Transverse colon (tissue), 3 donors: ENCODE measurements around the gene ZNF326.

Source experiments
- EP300 ChIP-seq: sonication (generic); formaldehyde crosslinking; IDR thresholded peaks from one replicate; pipeline ENCODE4 v1.6.1; 2017; ENCODE audit warnings: antibody characterized with exemption, low read depth
- TF ChIP-seq, protein P1 (sequence below), 5 experiments: fragments of 200-600 bp in 3 of 5; fragments of 450-650 bp in 2 of 5; sonication (generic) in 3 of 5; IDR thresholded peaks; 1 replicate in 2 of 5; 2 replicates in 3 of 5; pipeline ENCODE4 v1.5.1; 2016 to 2017; ENCODE audit warnings: antibody characterized with exemption in 5 of 5, inconsistent platforms in 3 of 5, mild to moderate bottlenecking in 2 of 5, moderate library complexity in 1 of 5

GRCh38 chr1:90074137-90074536, 79.2 kb downstream of the ZNF326 start:
- TF ChIP-seq, protein P1, sequence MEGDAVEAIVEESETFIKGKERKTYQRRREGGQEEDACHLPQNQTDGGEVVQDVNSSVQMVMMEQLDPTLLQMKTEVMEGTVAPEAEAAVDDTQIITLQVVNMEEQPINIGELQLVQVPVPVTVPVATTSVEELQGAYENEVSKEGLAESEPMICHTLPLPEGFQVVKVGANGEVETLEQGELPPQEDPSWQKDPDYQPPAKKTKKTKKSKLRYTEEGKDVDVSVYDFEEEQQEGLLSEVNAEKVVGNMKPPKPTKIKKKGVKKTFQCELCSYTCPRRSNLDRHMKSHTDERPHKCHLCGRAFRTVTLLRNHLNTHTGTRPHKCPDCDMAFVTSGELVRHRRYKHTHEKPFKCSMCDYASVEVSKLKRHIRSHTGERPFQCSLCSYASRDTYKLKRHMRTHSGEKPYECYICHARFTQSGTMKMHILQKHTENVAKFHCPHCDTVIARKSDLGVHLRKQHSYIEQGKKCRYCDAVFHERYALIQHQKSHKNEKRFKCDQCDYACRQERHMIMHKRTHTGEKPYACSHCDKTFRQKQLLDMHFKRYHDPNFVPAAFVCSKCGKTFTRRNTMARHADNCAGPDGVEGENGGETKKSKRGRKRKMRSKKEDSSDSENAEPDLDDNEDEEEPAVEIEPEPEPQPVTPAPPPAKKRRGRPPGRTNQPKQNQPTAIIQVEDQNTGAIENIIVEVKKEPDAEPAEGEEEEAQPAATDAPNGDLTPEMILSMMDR (IDR thresholded peaks at IDR 0.05), result no peak
- TF ChIP-seq EP300, result no peak
